Measurements from ENCODE around the gene PLCXD1.
"Not testable (repeated sequence)": the region's sequence is repeated elsewhere in the genome, so short reads cannot be mapped to it uniquely, and the experiment has no call there.

PLCXD1 gene

DNA sequence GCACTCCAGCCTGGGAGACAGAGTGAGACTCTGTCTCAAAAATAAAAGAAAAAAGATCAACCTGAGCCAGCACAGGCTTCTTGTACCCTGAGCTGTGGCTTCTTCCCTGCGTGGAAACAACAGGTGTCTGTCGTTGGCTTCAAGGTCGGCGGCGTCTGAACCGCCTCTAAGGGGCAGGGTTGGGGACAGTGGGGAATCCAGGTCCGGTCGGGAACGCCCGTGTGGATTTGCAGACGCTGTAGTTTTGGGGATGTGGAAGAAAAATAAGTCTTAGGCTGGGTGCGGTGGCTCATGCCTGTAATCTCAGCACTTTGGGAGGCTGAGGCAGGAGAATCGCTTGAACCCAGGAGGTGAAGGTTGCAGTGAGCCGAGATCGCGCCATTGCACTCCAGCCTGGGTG is 17.2 kb upstream of the PLCXD1 start:
- not testable (repeated sequence) for DNase-seq

DNA sequence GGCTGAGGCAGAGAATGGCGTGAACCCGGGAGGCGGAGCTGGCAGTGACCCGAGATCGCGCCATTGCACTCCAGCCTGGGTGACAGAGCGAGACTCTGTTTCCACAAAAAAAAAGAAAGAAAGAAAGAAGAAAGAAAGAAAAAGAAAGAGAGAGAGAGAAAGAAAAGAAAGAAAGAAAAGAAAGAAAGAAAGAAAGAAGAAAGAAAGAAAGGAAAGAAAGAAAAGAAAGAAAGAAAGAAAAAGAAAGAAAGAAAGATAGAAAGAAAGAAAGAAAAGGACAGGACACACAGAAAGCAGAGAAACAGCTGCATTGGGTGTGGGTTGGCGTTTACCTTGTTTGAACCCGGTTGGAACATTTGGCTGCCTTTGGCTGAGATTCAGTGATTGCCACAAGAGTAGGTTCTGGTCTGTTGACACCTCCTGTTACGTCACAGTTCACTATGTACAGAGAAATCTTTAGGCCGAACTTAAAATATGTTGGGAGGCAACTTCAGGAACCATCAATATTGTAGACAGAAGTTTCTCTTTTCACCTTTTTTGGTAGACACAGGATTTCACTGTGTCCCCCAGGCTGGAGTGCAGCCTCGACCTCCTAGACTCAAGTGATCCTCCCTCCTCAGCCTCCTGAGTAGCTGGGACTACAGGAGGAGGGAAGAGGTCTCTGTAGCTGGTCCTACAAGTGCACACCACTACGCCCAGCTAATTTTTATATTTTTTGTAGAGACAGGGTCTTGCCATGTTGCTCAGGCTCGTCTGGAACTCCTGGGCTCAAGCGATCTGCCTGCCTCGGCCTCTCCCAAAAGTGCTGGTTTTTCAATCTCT is 16.3 kb upstream of the PLCXD1 start:
- no peak for DNase-seq

DNA sequence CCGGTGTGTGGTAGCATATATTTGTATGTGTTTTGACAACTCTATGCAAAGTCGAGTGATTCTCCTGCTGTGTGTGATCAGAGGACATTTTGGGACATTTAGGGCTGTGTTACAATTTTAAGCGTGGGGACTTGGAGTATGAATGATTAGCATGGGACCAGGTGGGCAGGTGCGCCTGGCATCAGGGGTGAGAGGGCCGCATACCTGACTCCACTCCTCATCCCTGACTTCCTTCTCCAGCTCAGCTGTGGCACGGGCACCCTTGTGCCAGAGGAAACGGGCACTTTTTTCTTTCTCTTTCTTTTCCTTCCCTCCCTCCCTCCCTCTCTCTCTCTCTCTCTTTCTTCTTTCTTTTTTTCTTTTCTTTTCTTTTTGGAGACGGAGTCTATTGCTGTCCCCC is 15.7 kb upstream of the PLCXD1 start:
- DNase-seq: no peak

DNA sequence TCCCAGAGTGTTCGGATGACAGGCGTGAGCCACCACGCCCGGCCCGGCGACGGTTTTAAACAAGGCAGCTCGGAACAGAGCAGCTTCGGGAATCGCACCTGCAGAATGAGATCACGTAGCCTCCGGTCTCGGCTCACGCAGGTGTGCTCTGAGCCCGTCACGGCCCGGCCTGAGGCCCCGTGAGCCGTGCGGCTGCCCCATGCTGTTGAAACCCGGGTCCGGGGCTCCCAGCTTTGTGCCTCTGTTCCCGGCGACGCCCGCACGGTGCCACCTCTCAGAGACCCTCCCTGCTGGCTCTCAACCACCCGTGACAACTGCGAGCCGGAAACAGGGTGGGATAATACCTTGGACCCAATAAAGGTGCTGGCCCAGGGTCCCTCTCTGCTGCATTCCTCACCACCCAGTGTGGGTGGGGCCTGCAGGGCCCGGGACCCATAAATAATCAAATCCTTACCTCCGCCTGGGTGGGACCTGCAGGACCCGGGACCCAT is 13.4 kb upstream of the PLCXD1 start:
- DNase-seq: no peak

DNA sequence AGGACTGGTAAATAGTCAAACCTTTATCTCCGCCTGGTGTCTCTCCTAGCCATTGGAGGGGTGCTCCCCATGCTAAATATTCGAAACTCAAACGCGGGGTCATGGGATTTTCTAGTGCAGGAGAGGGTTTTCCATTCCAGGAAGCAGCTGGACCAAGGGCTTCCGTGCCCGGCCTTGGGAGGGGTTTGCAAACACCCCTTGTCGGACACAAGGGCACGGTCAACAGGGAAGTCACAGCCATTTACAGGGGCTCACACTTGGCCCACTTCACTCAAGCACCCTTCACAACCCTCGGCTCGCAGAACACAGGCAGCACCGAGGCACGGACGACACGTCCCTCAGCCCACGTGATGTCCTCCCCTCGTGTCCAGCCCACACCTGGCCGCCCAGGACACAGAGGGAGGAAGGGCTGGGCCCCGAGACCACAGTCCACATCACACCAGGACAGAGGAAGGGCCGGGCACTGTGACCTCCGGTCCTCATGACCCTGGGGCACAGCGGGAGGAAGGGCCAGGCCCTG is 10.3 kb upstream of the PLCXD1 start:
- DNase-seq: no peak

DNA sequence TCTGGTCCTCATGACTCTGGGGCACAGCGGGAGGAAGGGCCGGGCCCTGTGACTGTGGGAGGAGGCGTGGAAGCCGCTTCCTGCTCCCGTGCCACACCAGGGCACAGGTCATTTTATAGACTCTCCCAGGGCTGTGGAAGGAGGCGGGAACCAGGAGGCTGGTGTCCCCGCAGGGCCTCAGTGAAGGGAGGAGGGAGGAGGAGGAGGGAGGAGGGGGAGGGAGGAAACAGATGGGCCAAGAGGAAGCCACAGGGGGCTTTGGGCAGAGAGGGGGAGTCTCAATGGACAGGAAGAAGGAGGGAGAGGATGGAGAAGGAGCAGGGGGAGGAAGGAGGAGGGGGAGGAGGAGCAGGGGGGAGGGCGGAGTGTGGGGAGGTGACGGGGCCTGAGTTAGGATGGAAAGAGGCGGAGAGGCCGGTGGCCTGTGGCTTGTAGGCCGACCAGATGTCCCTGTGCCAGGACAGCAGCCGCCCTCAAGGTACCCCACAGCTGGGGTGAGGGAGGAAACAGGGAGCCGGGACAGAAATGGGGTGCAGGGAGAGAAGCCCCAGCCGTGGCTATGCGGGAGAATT is 6.2 kb upstream of the PLCXD1 start:
- no peak for DNase-seq

DNA sequence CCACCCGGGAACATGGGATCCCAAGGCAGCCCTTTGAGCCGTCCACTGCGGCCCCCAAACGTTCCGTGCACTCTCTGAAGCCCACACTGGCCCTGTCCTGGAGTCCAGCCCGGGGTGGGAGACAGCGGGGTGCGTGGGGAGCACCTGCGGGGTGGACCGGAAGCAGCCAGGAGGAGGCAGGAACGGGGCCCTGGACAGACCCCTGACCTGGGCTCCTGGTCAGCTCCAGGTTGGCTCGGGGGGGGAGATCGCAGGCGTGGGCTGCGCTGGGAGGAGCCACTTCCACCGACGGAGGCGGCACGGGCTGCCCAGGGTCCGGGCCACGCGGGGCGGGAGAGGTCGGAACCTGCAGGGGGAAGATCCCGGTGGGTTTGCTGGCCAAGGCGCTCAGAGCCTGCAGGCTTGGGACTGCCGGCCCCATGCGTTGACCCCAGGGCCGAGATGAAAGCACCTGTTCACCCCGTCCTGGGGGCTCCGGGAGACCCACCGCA is 5.7 kb upstream of the PLCXD1 start:
- no peak for DNase-seq

DNA sequence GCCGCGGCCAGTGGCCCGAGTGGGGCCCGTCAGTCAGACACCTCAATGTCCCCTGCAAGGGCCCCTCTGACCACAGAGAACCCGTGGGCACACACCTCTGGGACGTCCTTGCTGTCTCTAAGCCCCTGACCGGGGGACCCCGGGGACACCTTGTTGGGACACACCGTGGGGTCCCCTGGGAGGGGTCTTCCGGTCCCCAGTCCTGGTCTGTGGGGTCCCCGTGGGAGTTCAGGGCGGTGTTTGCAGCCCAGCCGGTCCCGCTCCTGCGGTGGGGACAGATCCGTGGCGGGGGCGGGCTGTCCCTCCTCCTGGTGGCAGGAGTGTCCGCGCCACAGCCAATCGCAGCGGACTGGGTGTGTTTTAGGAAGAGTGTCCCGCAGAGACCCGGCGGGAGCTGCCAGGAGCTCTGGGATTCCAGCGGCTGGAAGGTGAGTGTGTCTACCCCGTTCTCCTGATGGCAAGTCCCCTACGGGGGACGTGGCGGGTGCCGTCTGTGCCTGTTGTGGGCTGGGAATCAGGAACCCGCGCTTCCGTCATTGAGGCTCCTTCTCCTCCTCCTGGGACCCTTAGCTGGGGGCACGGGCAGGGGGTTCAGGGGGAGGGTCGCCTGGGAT is 5.1 kb upstream of the PLCXD1 start:
- peak; percentile 59 for DNase-seq

DNA sequence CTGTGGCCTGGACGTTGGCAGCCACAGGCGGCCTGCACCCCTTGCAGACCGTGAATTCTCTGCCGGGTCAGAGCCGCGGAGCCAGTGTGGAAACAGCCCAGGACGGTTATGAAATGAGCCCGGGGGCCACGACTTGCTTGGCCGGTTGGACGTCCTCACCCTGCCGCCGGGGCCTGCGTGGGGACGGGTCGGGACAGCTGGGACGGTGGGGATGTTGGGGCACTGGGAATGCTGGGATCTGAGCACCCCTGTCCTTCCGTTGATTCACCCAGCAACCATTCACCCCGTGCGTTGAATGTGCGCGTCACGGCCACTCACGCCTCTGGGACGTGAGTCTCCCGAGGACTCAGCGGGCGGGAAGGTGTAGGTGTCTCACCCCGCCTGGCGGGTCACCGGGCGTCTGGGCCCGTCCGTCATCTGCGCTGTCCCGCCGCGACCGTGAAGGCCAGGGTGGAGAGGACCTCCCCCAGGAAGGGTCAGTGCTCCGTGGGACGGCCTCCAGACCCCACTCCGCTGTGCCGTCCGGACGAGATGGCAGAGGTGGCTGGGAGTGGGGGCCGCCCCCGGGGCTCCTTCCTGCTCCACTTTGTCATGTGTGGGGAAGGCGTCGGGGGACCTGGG is 4.5 kb upstream of the PLCXD1 start:
- peak; percentile 34 for DNase-seq

DNA sequence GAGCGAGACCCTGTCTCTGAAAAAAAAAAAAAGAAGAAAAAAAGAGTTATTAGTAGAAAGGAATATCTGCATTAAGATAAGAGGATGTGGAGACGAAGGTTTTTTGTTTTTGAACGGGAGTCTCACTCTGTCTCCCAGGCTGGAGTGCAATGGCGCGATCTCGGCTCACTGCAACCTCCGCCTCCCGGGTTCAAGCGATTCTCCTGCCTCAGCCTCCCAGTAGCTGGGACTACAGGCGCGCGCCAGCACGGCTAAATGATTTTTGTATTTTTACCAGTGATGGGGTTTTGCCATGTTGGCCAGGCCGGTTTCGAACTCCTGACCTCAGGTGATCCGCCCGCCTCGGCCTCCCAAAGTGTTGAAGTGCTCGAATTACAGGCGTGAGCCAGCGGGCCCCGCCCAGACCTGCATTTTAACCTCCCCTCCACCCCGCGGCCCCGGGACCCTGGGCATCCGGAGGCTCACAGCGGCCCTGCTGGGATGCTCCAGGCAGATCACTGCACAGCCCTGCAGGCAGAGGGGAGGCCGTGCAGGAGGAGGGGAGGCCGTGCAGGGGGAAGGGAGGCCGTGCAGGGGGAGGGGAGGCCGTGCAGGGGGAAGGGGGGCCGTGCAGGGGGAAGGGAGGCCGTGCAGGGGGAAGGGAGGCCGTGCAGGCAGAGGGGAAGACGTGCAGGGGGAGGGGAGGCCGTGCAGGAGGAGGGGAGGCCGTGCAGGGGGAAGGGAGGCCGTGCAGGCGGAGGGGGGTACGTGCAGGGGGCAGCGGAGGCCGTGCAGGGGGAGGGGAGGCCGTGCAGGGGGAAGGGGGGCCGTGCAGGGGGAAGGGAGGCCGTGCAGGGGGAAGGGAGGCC is 1.2 kb upstream of the PLCXD1 start:
- DNase-seq: not testable (repeated sequence)

DNA sequence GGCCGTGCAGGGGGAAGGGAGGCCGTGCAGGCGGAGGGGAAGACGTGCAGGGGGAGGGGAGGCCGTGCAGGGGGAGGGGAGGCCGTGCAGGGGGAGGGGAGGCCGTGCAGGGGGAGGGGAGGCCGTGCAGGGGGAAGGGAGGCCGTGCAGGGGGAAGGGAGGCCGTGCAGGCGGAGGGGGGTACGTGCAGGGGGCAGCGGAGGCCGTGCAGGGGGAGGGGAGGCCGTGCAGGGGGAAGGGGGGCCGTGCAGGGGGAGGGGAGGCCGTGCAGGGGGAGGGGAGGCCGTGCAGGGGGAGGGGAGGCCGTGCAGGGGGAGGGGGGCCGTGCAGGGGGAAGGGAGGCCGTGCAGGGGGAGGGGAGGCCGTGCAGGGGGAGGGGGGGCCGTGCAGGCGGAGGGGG is 459 bp upstream of the PLCXD1 start:
- DNase-seq: not testable (repeated sequence)

DNA sequence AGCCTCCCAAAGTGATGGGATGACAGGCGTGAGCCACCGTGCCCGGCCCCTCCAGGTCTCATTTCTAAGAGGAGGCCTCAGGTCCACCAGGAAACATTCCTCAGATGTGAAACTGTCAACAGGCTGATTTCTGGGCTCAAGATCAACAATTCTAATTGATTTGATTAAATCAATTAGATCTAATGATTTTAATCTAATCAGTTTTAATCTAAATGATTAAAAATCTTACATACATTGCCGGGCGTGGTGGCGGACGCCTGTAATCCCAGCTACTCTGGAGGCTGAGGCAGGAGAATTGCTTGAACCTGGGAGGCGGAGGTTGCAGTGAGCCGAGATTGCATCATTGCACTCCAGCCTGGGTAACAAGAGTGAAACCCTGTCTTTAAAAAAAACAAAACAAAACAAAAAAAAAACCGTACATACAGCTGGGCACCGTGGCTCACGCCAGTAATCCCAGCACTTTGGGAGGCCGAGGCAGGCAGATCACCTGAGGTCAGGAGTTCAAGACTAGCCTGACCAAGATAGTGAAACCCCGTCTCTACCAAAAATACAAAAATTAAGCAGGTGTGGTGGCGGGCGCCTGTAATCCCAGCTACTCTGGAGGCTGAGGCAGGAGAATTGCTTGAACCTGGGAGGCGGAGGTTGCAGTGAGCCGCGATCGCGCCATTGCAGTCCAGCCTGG is 960 bp downstream of the PLCXD1 start:
- not testable (repeated sequence) for DNase-seq

DNA sequence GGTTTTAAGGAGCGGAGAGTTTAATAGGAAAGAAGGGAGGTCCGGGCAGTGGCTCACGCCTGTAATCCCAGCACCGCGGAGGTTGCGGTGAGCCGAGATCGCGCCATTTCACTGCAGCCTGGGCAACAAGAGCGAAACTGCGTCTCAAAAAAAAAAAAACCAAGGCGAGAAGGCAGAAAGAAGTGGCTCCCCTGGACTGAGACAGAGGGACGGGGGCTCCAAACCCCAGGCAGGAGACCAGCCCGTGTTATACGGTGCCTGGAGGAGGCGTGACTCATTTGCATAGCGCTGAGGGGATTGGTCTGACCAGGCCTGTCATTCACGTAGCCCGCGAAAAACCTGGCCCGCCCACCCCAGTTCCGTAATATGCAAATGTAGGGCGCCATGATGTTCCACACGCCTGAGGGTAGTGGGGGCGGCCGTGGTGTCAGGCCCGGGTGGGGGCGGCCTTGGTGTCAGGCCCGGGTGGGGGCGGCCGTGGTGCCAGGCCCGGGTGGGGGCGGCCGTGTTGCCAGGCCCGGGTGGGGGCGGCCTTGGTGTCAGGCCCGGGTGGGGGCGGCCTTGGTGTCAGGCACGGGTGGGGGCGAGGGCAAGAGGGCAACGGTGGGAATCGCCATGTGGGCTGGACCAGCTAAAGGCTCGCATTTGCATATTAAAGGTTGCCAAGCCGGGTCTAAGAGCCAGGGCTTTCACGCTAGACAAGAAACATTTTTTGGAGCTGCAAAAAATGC is 2.1 kb downstream of the PLCXD1 start:
- peak; percentile 83 for DNase-seq

DNA sequence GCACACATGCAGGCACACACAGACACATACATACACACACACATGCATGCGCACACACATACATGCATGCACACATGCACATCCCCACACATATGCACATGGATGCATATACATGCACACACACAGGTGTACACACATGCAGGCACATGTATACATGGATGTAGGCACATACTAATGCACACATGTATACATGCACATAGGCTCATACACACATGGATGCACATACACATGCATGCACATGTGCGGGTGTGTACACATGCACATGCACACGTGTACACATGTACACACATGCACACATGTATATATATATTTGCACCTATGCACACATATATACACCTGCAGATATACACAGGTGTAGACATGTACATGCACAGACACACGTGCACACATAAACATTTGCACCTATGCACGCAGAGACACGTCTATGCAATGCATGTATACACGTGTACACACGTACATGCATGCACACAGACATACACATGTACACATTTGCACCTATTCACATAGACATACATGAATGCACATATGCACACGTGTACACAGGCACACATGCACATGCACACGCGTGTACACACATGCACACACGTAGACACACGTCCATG is 4.0 kb downstream of the PLCXD1 start:
- no peak for DNase-seq

DNA sequence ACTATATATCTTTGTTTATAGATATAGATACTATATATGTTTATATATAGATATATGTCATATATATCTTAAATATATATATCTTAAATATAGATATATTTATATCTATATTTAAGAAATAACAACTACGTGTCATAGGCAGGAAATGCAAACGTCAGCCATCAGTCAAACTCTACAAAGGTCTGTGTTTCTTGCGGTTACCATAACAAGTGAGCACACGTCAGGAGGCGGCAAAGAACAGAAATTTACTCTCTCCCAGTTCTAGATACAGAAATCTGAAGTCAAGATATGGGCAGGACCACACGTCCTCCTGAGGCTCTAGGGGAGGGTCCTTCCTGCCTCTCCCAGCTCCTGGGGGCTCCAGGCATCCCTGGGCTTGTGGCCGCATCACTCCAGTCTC is 6.5 kb downstream of the PLCXD1 start:
- DNase-seq: no peak

DNA sequence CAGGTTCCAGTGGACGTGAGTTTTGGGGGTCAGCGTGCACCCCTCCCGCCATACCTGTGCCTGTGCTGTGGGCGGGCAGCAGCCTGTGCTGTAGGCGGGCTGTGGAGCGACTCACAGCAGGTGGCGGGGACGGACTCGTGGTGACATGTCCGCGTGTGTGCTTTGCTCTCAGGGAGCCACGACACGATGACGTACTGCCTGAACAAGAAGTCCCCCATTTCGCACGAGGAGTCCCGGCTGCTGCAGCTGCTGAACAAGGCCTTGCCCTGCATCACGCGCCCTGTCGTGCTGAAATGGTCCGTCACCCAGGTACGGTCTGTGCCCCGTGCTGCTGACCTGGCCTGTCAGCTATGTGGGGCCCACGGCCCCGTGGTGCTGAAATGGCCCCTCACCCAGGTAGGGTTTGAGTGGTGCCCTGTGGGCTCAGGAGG is 7.4 kb downstream of the PLCXD1 start:
- no peak for DNase-seq

DNA sequence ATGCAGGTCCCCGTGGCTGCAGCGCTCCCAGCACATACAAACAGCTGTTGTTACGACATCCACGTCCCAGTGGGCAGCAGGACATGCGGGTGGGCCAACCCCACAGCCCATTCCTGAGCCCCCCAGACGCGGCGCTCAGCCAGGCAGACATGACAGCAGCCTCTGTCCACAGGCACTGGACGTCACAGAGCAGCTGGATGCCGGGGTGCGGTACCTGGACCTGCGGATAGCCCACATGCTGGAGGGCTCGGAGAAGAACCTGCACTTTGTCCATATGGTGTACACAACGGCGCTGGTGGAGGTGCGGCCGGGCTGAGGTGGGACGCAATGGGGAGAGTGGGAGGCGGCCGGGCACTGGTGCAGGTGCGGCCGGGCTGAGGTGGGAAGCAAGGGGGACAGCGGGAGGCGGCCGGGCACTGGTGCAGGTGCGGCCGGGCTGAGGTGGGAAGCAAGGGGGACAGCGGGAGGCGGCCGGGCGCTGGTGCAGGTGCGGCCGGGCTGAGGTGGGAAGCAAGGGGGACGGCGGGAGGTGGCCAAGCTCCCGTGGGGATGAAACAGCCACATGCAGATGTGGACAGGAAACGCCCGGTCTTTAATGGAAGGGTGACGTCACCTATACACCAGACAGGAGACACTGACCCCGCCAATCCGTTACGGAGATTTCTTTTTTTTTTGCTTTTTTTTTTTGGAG is 9.4 kb downstream of the PLCXD1 start:
- no peak for DNase-seq

DNA sequence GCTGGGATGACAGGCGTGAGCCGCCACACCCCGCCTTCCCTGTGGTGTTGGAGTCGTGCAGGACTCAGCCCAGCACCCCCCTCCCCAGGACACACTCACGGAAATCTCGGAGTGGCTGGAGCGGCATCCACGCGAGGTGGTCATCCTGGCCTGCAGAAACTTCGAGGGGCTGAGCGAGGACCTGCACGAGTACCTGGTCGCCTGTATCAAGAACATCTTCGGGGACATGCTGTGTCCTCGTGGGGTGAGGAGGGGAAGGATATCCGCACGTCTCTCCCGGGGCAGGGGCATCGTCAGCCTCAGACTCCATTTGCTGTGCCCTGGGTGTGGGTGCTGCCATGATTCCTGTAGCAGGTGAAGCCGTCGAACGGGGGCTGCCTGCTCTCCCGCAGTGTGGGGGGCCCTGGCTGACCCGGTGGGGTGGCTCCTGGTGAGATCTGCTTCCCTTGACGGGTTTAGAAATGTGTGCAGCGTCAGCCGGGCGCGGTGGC is 10.3 kb downstream of the PLCXD1 start:
- DNase-seq: no peak
